Spleen (tissue), 11 donors: ENCODE data around the gene JAKMIP1. TPM values are rescaled to one million over a fixed set of nuclear protein-coding genes. Genes with fewer than 3 reads are reported as not detected.

Experiments used
- DNase-seq: peaks from one replicate; pipeline ENCODE4 v3.0.0-alpha.2; 2020
- H3K27ac ChIP-seq, 8 donors: fragments of 200-600 bp; sonication (generic) in 7 of 8; 1 replicate in 4 of 8; 2 replicates in 4 of 8; pipeline versions ENCODE4 v1.5.0 to v1.8.0; 2016 to 2021; ENCODE audit warnings: inconsistent platforms in 4 of 8, mild to moderate bottlenecking in 4 of 8, moderate library complexity in 1 of 8
- H3K27me3 ChIP-seq, 7 donors: fragments of 200-600 bp; sonication (generic) in 6 of 7; replicated peaks in 1 of 7; 1 replicate in 4 of 7; 2 replicates in 3 of 7; pipeline versions ENCODE4 v1.5.0 to v1.8.0; 2016 to 2021; ENCODE audit warnings: inconsistent platforms in 3 of 7, mild to moderate bottlenecking in 1 of 7
- H3K36me3 ChIP-seq, 6 donors: fragments of 200-600 bp; sonication (generic) in 5 of 6; 1 replicate in 4 of 6; 2 replicates in 2 of 6; pipeline versions ENCODE4 v1.5.0 to v1.8.0; 2016 to 2021; ENCODE audit warnings: inconsistent platforms in 2 of 6
- H3K4me1 ChIP-seq, 6 donors: fragments of 200-600 bp; sonication (generic) in 5 of 6; 1 replicate in 3 of 6; 2 replicates in 3 of 6; pipeline versions ENCODE4 v1.5.0 to v1.8.0; 2016 to 2021; ENCODE audit warnings: inconsistent platforms in 3 of 6
- H3K4me3 ChIP-seq, 8 donors: fragments of 200-600 bp; sonication (generic) in 7 of 8; 1 replicate in 4 of 8; 2 replicates in 4 of 8; pipeline versions ENCODE4 v1.5.0 to v1.8.0; 2016 to 2021; ENCODE audit warnings: inconsistent platforms in 4 of 8, mild to moderate bottlenecking in 4 of 8, moderate library complexity in 2 of 8
- H3K9me3 ChIP-seq, 8 donors: fragments of 200-600 bp; sonication (generic) in 7 of 8; 1 replicate in 4 of 8; 2 replicates in 4 of 8; pipeline versions ENCODE4 v1.5.0 to v1.8.0; 2016 to 2021; ENCODE audit warnings: inconsistent platforms in 4 of 8
- POLR2A ChIP-seq, 3 donors: fragments of 450-650 bp; IDR thresholded peaks; one replicate each; pipeline ENCODE4 v1.5.1; 2017; ENCODE audit warnings: antibody characterized with exemption in 3 of 3, mild to moderate bottlenecking in 1 of 3
- POLR2AphosphoS5 ChIP-seq, 3 donors: sonication (generic); formaldehyde crosslinking; IDR thresholded peaks; one replicate each; pipeline ENCODE4 v1.5.1; 2017; ENCODE audit warnings: antibody characterized with exemption in 3 of 3
- WGBS, 5 donors: extraction: QIAGEN DNeasy Blood & Tissue Kit in 3 of 5; methylation state at CpG; one replicate each; pipeline versions ENCODE4 v1.1.5 to v1.1.7; 2013 to 2018; 5-methylcytosine and 5-hydroxymethylcytosine counted together
- intact Hi-C: fragments of 100-400 bp; cut with DNase I; formaldehyde crosslinking; loops from one replicate; pipeline ENCODE4 v1.15.0; 2023; ENCODE audit warnings: low total_unique reads
- polyA plus RNA-seq, 3 donors: library from polyadenylated mRNA; stranded (reverse); fragments of 200-250 nt; gene quantifications; one replicate each; pipeline ENCODE4 v1.2.1, GENCODE V29; 2013
- total RNA-seq, 7 donors: library from RNA; depleted of rRNA in 3 of 7; stranded (reverse); fragments of >200 nt in 3 of 7; fragmentation: NEBNext Ultra II Directional in 4 of 7; extraction: Animal tissue kit (Norgen Biotek cat#: 25700) in 4 of 7; gene quantifications; one replicate each; pipeline versions ENCODE4 v1.1.0 to v1.2.1, GENCODE V29; 2016 to 2021
- TF ChIP-seq, protein P1 (sequence below), 11 experiments: fragments of 200-600 bp in 7 of 11; fragments of 450-650 bp in 4 of 11; sonication (generic) in 4 of 11; IDR thresholded peaks in 8 of 11; conservative IDR thresholded peaks in 3 of 11; 1 replicate in 7 of 11; 2 replicates in 4 of 11; pipeline versions ENCODE4 v1.4.0 to v1.8.0; 2016 to 2021; ENCODE audit warnings: antibody characterized with exemption in 11 of 11, inconsistent platforms in 4 of 11, mild to moderate bottlenecking in 1 of 11
- donor health status: healthy with polysubstance abuse.
- donor health status: DM: no; HTN: no; CAD: no; lungs with moderate emphysema.
- donor health status: DM: no; HTN: no; CAD: no.
- donor health status: Bipolar disorder and iron deficiency.
- donor health status: healthy.
- donor health status: DM: no; HTN: no; CAD: no.
- donor health status: DM: yes; HTN: yes; CAD: no.

Gene JAKMIP1
- total and polyA plus RNA-seq, 10 donors: 0.37 to 8.7 (median 2.6) TPM

DNA sequence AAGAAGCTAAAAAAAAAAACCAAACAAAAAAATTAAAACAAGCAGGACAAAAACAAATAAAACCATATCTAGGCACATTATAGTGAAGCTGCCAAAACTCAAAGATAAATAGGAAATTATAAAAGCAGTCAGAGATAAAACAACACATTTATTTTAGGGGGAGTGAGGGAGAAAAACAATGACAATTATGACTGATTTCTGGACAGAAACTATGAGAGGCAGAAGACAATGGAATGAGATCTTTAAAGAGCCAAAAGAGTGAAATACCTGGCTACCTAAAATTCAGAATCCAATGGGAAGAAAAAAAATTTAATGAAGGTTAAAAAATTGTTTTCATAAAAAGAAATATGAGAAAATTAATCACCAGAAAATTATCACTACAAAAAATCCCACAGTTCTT, 215.5 kb downstream of the JAKMIP1 start:
- Histone ChIP-seq H3K4me3 (no peak overlapping the region), H3K36me3 (no peaks in the 10 kb centered on the region), H3K4me1 (no peaks in the 10 kb centered on the region), H3K9me3 (peaks cover 0 to 28% (median 15%) of the 10 kb centered on the region in 8 donors), H3K27ac (no peak overlapping the region), H3K27me3 (peaks cover 0 to 29% (median 3%) of the 10 kb centered on the region in 7 donors)
- TF ChIP-seq POLR2AphosphoS5 (IDR thresholded peaks at IDR 0.05) (no peak), POLR2A (IDR thresholded peaks at IDR 0.05) (no peak)
- TF ChIP-seq, protein P1, sequence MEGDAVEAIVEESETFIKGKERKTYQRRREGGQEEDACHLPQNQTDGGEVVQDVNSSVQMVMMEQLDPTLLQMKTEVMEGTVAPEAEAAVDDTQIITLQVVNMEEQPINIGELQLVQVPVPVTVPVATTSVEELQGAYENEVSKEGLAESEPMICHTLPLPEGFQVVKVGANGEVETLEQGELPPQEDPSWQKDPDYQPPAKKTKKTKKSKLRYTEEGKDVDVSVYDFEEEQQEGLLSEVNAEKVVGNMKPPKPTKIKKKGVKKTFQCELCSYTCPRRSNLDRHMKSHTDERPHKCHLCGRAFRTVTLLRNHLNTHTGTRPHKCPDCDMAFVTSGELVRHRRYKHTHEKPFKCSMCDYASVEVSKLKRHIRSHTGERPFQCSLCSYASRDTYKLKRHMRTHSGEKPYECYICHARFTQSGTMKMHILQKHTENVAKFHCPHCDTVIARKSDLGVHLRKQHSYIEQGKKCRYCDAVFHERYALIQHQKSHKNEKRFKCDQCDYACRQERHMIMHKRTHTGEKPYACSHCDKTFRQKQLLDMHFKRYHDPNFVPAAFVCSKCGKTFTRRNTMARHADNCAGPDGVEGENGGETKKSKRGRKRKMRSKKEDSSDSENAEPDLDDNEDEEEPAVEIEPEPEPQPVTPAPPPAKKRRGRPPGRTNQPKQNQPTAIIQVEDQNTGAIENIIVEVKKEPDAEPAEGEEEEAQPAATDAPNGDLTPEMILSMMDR (IDR thresholded peaks at IDR 0.05 in 8 of 11, conservative IDR thresholded peaks at IDR 0.05 in 3 of 11): no peak
- intact Hi-C loops: loop anchor here (10.0 kb wide), 1 partner anchor 160 kb away; no protein-coding TSS in a partner anchor
- DNase-seq: no peak

DNA sequence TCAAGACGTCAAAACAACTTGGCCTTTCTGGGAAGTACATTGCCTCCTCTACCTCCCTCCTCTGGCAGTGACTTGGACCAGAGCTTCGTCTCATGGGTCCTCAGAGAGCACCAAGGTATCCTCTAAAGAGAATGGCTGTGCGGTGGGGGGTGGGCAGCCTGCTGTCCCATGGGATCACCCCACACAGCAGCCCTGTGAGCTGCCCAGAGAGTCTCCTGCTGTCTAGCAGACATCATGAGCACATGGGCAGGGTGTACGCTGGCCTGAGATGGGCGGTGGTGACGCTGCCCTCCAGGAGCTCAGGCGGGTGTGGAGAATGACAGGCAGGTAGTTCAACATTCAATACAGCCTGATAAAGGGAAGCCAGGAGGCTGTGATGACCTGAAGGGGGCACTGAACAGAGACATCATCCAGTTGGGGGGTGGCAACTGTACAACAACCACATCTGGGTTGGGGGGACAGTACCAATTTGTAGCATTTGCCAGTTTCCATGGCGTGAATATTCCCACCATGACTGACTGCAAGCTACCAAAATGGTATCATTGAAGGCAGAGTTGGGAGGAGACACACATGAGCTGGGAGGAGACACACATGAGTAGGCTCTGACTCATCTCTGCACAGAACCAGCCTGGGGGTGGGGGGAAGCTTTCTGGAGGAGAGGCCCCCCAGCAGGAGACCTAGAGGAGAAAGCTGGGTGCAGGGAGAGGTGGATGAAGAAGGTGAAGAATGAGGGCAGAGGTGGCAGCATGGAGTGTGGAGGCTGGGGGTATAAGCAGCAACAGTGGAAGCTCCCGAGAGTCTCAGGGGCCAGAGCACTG, 218.0 kb downstream of the JAKMIP1 start:
- Histone ChIP-seq H3K27ac (no peak overlapping the region), H3K4me1 (no peaks in the 10 kb centered on the region), H3K4me3 (no peak overlapping the region), H3K36me3 (no peaks in the 10 kb centered on the region), H3K27me3 (peaks cover 0 to 35% (median 8%) of the 10 kb centered on the region in 7 donors), H3K9me3 (peaks cover 0 to 28% (median 15%) of the 10 kb centered on the region in 8 donors)
- TF ChIP-seq, protein P1 (IDR thresholded peaks at IDR 0.05 in 8 of 11, conservative IDR thresholded peaks at IDR 0.05 in 3 of 11): no peak
- TF ChIP-seq POLR2A (IDR thresholded peaks at IDR 0.05) (no peak), POLR2AphosphoS5 (IDR thresholded peaks at IDR 0.05) (no peak)
- no peak for DNase-seq
- 80 to 84% (median 83%) methylated on average over 9 of the region's 9 CpGs for WGBS, 5 donors
- intact Hi-C loops: loop anchor here (10.0 kb wide), 1 partner anchor 158 kb away; no protein-coding TSS in a partner anchor

DNA sequence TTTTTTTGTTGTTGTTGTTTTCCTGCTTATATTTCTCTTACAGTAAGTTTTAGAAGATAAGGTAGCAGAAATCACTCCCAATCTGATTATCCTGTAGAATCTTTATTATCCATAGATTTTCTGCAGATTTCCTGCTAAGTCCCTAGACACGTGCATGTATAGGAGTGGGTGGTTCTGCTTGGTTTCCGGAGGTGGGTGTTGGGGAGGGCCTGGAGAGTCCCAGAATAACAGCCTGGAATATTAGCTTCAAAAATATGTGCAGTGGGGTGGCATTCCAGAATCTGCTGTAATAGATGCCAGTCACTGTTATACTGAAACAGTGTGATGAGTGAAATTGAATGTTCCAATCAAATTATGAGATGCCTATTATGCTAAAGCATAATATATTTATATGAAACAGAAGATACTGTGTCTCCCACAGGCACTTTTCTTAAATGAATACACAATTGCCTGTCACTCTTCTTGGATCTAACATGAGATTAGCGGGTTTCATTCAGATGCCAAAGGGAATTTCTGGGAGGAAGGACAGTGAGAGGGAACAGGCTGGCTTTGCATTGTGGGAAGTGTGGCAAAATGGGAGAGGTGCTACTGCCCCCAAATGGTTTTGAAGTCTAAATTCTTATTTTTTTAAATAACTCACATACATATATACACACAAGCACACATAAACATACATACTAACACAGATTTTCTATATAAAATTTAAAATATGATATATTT, 219.8 kb downstream of the JAKMIP1 start:
- intact Hi-C loops: loop anchor here (10.0 kb wide), 1 partner anchor 156 kb away; no protein-coding TSS in a partner anchor
- TF ChIP-seq POLR2AphosphoS5 (IDR thresholded peaks at IDR 0.05) (no peak), POLR2A (IDR thresholded peaks at IDR 0.05) (no peak)
- TF ChIP-seq, protein P1 (IDR thresholded peaks at IDR 0.05 in 8 of 11, conservative IDR thresholded peaks at IDR 0.05 in 3 of 11): no peak
- DNase-seq: no peak
- 41 to 58% (median 50%) methylated on average over 3 of the region's 3 CpGs for WGBS, 5 donors
- Histone ChIP-seq H3K27me3 (peaks cover 0 to 50% (median 8%) of the 10 kb centered on the region in 7 donors), H3K9me3 (peaks cover 0 to 25% (median 15%) of the 10 kb centered on the region in 8 donors), H3K4me3 (no peak overlapping the region), H3K27ac (no peak overlapping the region), H3K4me1 (no peaks in the 10 kb centered on the region), H3K36me3 (no peaks in the 10 kb centered on the region)

DNA sequence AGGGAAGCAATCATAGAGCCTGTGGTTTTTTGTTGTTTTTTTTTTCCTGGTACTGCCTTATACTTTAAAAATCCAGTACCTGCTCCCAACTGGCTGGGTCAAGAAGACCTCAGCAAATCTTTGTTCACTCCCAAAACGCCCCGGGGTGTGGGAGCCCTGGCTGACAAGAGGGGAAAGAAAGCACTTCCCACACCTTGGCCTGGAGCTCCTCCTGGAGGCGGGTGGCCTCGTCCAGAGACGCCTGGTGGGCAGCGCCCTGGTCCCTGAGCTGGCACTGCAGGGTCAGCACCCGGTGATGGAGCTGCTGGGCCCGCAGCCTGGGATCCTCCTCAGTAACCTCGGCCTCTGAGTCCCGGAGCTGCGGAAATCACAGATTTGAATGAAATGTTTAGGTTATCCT, 220.4 kb downstream of the JAKMIP1 start:
- H3K36me3 ChIP-seq: no peaks in the 10 kb centered on the region
- H3K4me1 ChIP-seq: no peaks in the 10 kb centered on the region
- H3K27ac ChIP-seq: no peak overlapping the region
- 14 to 24% (median 19%) methylated on average over 11 of the region's 11 CpGs for WGBS, 5 donors
- no peak for DNase-seq
- peaks cover 0 to 56% (median 8%) of the 10 kb centered on the region in 7 donors for H3K27me3 ChIP-seq
- no peak overlapping the region for H3K4me3 ChIP-seq
- intact Hi-C loops: loop anchor here (10.0 kb wide), 1 partner anchor 155 kb away; no protein-coding TSS in a partner anchor
- peaks cover 0 to 19% (median 12%) of the 10 kb centered on the region in 8 donors for H3K9me3 ChIP-seq
- no peak for TF ChIP-seq POLR2AphosphoS5 (IDR thresholded peaks at IDR 0.05)
- TF ChIP-seq, protein P1 (IDR thresholded peaks at IDR 0.05 in 8 of 11, conservative IDR thresholded peaks at IDR 0.05 in 3 of 11): peak in 6 of 11 experiments; percentile 12 to 41 (median 33)
